Suprapubic skin (tissue), 4 donors: Measurements from ENCODE around the gene GAP43. TPM values are rescaled to one million over a fixed set of nuclear protein-coding genes. Genes with fewer than 3 reads are reported as not detected.

Source experiments
- DNase-seq, 2 donors: peaks; one replicate each; pipeline ENCODE4 v3.0.0-alpha.2; 2019; ENCODE audit warnings: low spot score in 2 of 2
- H3K27ac ChIP-seq: fragments of 200-600 bp; sonication (generic); one replicate; pipeline ENCODE4 v1.5.1; 2019
- H3K27me3 ChIP-seq: fragments of 200-600 bp; sonication (generic); one replicate; pipeline ENCODE4 v1.5.1; 2019
- H3K36me3 ChIP-seq: fragments of 200-600 bp; sonication (generic); one replicate; pipeline ENCODE4 v1.5.1; 2019
- H3K4me1 ChIP-seq: fragments of 200-600 bp; sonication (generic); one replicate; pipeline ENCODE4 v1.5.1; 2019
- H3K4me3 ChIP-seq: fragments of 200-600 bp; sonication (generic); one replicate; pipeline ENCODE4 v1.5.1; 2019; ENCODE audit warnings: mild to moderate bottlenecking
- H3K9me3 ChIP-seq: fragments of 200-600 bp; sonication (generic); one replicate; pipeline ENCODE4 v1.5.1; 2019
- EP300 ChIP-seq: sonication (generic); formaldehyde crosslinking; IDR thresholded peaks from one replicate; pipeline ENCODE4 v1.6.1; 2017; ENCODE audit warnings: antibody characterized with exemption
- POLR2A ChIP-seq, 2 donors: fragments of 450-650 bp; IDR thresholded peaks; one replicate each; pipeline ENCODE4 v1.6.1; 2017; ENCODE audit warnings: antibody characterized with exemption in 2 of 2, mild to moderate bottlenecking in 2 of 2, moderate library complexity in 2 of 2
- POLR2AphosphoS5 ChIP-seq, 3 donors: sonication (generic); formaldehyde crosslinking; IDR thresholded peaks; one replicate each; pipeline ENCODE4 v1.6.1; 2017; ENCODE audit warnings: antibody characterized with exemption in 3 of 3
- WGBS: methylation state at CpG from one replicate; pipeline ENCODE4 v1.1.5; 2018; 5-methylcytosine and 5-hydroxymethylcytosine counted together
- total RNA-seq, 4 donors: library from RNA; depleted of rRNA; stranded (reverse); fragments of >200 nt; gene quantifications; one replicate each; pipeline ENCODE4 v1.1.0, GENCODE V29; 2016
- TF ChIP-seq, protein P1 (sequence below), 2 donors: fragments of 200-600 bp in 1 of 2; fragments of 450-650 bp in 1 of 2; sonication (generic) in 1 of 2; IDR thresholded peaks; one replicate each; pipeline ENCODE4 v1.5.1; 2016 to 2019; ENCODE audit warnings: antibody characterized with exemption in 2 of 2, mild to moderate bottlenecking in 1 of 2, moderate library complexity in 1 of 2

Gene GAP43
- total RNA-seq, 4 donors from 2014 or later: not detected

DNA sequence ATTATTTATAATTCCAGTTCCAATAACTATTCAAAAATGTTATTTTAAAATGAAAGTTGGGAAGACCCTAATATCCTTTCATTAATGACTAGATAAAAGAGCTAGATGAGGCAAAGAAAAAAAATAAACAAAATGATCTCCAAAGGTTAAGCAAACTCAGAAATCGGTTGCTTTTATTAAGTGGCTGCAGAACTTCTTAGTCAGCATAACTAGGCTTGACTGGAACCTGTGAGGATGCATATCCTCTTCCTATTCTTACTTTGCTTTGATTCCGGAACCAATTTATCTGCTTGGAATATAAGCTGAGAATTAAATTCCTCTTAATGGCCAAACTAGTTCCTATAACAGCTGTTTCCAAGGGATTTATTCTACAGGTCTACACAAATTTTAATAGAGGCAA is 10.7 kb downstream of the GAP43 start:
- Histone ChIP-seq H3K9me3 (no peaks in the 10 kb centered on the region), H3K4me1 (no peaks in the 10 kb centered on the region), H3K27me3 (no peaks in the 10 kb centered on the region), H3K27ac (no peak overlapping the region), H3K36me3 (no peaks in the 10 kb centered on the region), H3K4me3 (no peak overlapping the region)
- TF ChIP-seq, protein P1, sequence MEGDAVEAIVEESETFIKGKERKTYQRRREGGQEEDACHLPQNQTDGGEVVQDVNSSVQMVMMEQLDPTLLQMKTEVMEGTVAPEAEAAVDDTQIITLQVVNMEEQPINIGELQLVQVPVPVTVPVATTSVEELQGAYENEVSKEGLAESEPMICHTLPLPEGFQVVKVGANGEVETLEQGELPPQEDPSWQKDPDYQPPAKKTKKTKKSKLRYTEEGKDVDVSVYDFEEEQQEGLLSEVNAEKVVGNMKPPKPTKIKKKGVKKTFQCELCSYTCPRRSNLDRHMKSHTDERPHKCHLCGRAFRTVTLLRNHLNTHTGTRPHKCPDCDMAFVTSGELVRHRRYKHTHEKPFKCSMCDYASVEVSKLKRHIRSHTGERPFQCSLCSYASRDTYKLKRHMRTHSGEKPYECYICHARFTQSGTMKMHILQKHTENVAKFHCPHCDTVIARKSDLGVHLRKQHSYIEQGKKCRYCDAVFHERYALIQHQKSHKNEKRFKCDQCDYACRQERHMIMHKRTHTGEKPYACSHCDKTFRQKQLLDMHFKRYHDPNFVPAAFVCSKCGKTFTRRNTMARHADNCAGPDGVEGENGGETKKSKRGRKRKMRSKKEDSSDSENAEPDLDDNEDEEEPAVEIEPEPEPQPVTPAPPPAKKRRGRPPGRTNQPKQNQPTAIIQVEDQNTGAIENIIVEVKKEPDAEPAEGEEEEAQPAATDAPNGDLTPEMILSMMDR (IDR thresholded peaks at IDR 0.05): no peak
- TF ChIP-seq EP300: no peak
- TF ChIP-seq POLR2A (IDR thresholded peaks at IDR 0.05): no peak
- TF ChIP-seq POLR2AphosphoS5 (IDR thresholded peaks at IDR 0.05): no peak
- 82% methylated on average over 2 of the region's 2 CpGs for WGBS
- DNase-seq: no peak

DNA sequence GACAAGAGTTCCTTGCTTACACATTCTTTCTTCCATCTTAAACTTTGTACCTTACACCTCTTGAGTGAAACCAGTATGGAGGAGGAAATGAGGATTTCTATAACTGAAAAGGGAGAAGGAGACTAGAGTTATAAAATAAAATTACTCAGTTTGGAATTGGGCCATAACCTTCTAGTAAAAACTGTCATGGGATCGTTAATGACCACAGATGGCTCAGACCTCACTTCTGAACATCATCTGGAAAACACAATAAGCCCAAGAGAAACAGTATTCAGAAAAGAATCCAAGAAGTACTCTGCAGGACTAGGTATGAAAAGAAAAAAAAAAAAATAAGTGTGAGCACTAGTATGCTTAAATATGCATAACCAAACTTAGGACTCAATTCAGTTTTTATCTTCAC is 12.1 kb downstream of the GAP43 start:
- H3K4me3 ChIP-seq: no peak overlapping the region
- 38% methylated on average over 1 of the region's 1 CpG for WGBS
- H3K27ac ChIP-seq: no peak overlapping the region
- no peak for DNase-seq
- TF ChIP-seq POLR2A (IDR thresholded peaks at IDR 0.05): no peak
- TF ChIP-seq, protein P1 (IDR thresholded peaks at IDR 0.05): no peak
- TF ChIP-seq EP300: no peak
- TF ChIP-seq POLR2AphosphoS5 (IDR thresholded peaks at IDR 0.05): no peak
- H3K4me1 ChIP-seq: no peaks in the 10 kb centered on the region
- H3K36me3 ChIP-seq: no peaks in the 10 kb centered on the region
- no peaks in the 10 kb centered on the region for H3K27me3 ChIP-seq
- H3K9me3 ChIP-seq: no peaks in the 10 kb centered on the region

DNA sequence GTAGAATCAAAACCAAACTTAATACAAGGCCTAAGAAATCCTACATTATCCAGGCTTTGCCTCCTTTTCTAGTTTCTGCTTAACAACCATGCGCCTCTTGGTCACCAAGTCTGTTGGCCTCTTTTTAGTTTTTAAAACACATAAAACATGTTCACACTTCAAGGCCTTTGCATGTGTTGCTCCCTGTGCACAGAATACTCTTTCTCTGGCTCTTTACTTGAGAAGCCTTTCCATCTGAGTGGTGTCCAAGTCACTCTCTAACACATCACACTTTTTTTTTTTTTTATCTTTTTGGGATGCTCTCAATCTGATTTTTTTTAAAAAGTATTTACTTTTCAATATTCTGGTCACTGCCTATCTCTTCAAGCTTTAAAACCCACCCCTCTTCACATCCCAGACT is 14.9 kb downstream of the GAP43 start:
- H3K27ac ChIP-seq: no peak overlapping the region
- 75% methylated on average over 1 of the region's 1 CpG for WGBS
- no peaks in the 10 kb centered on the region for H3K36me3 ChIP-seq
- H3K4me1 ChIP-seq: no peaks in the 10 kb centered on the region
- no peaks in the 10 kb centered on the region for H3K9me3 ChIP-seq
- DNase-seq: no peak
- H3K4me3 ChIP-seq: no peak overlapping the region
- TF ChIP-seq, protein P1 (IDR thresholded peaks at IDR 0.05): no peak
- TF ChIP-seq POLR2A (IDR thresholded peaks at IDR 0.05) (no peak), EP300 (no peak), POLR2AphosphoS5 (IDR thresholded peaks at IDR 0.05) (no peak)
- H3K27me3 ChIP-seq: no peaks in the 10 kb centered on the region

DNA sequence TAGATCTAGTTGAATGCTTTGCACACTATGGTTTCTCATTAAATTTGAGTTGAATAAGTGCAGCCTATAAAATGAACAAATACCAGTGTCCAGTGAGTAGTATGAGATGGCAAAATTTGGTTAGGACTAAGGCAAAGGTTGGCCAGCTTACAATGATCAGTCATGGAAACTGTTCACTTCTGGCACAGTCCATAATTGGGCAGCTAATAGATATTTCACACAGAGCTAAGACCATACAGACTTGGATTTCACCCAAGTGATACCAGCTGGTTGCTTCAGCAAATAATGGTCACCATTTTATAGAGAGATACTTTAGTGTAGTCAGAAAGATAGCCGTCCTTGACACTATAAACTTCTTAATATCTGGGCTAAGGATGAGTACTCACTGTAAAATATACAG is 15.7 kb downstream of the GAP43 start:
- 80% methylated on average over 1 of the region's 1 CpG for WGBS
- DNase-seq: no peak
- no peak overlapping the region for H3K27ac ChIP-seq
- no peak overlapping the region for H3K4me3 ChIP-seq
- no peak for TF ChIP-seq EP300
- TF ChIP-seq, protein P1 (IDR thresholded peaks at IDR 0.05): no peak
- no peak for TF ChIP-seq POLR2A (IDR thresholded peaks at IDR 0.05)
- H3K9me3 ChIP-seq: no peaks in the 10 kb centered on the region
- H3K4me1 ChIP-seq: no peaks in the 10 kb centered on the region
- no peaks in the 10 kb centered on the region for H3K27me3 ChIP-seq
- no peaks in the 10 kb centered on the region for H3K36me3 ChIP-seq

DNA sequence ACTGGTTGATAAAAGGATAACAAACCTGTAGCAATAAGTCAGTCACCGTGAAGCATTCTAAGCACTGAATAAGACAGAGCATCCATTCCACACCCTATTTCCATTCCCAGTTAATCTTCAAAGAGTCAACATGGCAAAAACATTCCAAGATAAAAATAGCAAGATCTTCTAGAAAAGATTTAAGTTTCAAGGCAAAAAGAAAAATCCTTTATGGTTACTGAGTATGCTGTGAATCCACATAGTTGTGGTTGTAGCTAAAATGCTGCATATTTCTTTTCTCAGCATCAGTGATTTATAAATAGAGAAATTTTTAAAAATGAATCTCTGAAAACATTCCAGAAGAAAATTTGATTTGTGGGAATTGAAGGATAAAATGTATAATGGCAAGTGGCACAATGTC is 21.1 kb downstream of the GAP43 start:
- no peak overlapping the region for H3K27ac ChIP-seq
- DNase-seq: no peak
- no peaks in the 10 kb centered on the region for H3K36me3 ChIP-seq
- no peaks in the 10 kb centered on the region for H3K4me1 ChIP-seq
- WGBS: 62% methylated on average over 1 of the region's 1 CpG
- no peak overlapping the region for H3K4me3 ChIP-seq
- TF ChIP-seq, protein P1 (IDR thresholded peaks at IDR 0.05): no peak
- TF ChIP-seq POLR2AphosphoS5 (IDR thresholded peaks at IDR 0.05) (no peak), EP300 (no peak), POLR2A (IDR thresholded peaks at IDR 0.05) (no peak)
- H3K27me3 ChIP-seq: no peaks in the 10 kb centered on the region
- H3K9me3 ChIP-seq: no peaks in the 10 kb centered on the region
